ENCODE data around the gene SERP2. TPM values are rescaled to one million over a fixed set of nuclear protein-coding genes. Genes with fewer than 3 reads are reported as not detected.

Gene SERP2
- total RNA-seq, 1 donor from 2014 or later: 6.3 TPM

DNA sequence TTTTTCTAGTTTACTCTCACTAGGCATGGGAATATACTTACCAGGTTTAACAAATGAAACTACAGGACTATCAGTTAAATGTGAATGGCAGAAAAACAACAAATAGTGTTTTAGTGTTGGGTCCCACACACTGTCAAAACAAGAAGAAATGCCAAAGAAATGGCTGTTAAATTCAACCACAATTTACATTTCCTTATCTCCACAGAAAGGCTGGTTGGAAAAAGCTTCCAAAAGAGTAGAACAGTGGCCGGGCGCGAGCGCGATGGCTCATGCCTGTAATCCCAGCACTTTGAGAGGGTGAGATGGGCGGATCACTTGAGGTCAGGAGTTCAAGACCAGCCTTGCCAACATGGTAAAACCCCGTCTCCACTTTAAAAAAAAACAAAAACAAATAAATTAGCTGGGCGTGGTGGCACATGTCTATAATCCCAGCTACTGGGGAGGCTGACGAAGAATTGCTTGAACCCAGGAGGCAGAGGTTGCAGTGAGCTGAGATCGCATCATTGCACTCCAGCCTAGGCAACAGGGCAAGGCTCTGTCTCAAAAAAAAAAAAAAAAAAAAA lies 66.5 kb downstream of the SERP2 start:
- no peak for DNase-seq (ENCODE audit: low spot score, unreplicated experiment)
- TF ChIP-seq, protein P1, sequence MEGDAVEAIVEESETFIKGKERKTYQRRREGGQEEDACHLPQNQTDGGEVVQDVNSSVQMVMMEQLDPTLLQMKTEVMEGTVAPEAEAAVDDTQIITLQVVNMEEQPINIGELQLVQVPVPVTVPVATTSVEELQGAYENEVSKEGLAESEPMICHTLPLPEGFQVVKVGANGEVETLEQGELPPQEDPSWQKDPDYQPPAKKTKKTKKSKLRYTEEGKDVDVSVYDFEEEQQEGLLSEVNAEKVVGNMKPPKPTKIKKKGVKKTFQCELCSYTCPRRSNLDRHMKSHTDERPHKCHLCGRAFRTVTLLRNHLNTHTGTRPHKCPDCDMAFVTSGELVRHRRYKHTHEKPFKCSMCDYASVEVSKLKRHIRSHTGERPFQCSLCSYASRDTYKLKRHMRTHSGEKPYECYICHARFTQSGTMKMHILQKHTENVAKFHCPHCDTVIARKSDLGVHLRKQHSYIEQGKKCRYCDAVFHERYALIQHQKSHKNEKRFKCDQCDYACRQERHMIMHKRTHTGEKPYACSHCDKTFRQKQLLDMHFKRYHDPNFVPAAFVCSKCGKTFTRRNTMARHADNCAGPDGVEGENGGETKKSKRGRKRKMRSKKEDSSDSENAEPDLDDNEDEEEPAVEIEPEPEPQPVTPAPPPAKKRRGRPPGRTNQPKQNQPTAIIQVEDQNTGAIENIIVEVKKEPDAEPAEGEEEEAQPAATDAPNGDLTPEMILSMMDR (IDR thresholded peaks at IDR 0.05; ENCODE audit: unreplicated experiment): no peak
- H3K4me1 Mint-ChIP-seq (ENCODE audit: low read depth): peaks cover 11% of the 10 kb centered on the region
- H3K9me3 Mint-ChIP-seq (ENCODE audit: low read depth): peaks cover 3% of the 10 kb centered on the region
- peaks cover 11% of the 10 kb centered on the region for H3K36me3 Mint-ChIP-seq (ENCODE audit: insufficient read depth)
- H3K27ac Mint-ChIP-seq: no peak overlapping the region
- H3K4me3 Mint-ChIP-seq (ENCODE audit: low read depth): no peak overlapping the region
- H3K27me3 Mint-ChIP-seq: no peaks in the 10 kb centered on the region

Other genes with a start within 250 kb of the SERP2 start
- 146 and 153 TPM in 2 replicates for gene TSC22D1, start 202.5 kb downstream of the SERP2 start, total RNA-seq

Measured in progenitor cell of endocrine pancreas (in vitro differentiated cells).